ENCODE results near the gene RBPJ. TPM values are rescaled to one million over a fixed set of nuclear protein-coding genes. Genes with fewer than 3 reads are reported as not detected.
"Not testable (repeated sequence)": the region's sequence is repeated elsewhere in the genome, so short reads cannot be mapped to it uniquely, and the experiment has no call there.

The RBPJ gene
- total RNA-seq, 4 donors from 2014 or later = 42.9 to 238 (median 75.2) TPM

DNA sequence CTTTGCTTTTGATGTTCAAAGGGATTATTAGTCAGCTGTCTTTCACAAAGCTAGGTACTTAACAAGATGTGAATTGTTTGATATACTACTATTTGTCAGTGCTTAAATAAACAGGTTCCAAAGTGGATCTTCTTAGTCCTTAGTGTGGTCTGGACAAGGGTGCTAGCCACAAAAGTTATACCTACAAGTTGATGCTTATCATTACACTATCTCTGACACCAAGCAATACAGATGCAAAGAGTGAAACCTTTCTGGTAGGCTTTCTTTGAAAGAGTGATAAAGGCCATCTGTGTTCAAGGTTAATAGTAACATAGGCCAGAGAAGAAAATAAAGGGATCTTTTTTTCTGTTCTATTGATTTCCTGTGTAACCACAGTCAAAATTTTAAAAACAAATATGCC, 12.2 kb upstream of the RBPJ start:
- no peak for TF ChIP-seq POLR2A (IDR thresholded peaks at IDR 0.05)
- TF ChIP-seq, protein P1, sequence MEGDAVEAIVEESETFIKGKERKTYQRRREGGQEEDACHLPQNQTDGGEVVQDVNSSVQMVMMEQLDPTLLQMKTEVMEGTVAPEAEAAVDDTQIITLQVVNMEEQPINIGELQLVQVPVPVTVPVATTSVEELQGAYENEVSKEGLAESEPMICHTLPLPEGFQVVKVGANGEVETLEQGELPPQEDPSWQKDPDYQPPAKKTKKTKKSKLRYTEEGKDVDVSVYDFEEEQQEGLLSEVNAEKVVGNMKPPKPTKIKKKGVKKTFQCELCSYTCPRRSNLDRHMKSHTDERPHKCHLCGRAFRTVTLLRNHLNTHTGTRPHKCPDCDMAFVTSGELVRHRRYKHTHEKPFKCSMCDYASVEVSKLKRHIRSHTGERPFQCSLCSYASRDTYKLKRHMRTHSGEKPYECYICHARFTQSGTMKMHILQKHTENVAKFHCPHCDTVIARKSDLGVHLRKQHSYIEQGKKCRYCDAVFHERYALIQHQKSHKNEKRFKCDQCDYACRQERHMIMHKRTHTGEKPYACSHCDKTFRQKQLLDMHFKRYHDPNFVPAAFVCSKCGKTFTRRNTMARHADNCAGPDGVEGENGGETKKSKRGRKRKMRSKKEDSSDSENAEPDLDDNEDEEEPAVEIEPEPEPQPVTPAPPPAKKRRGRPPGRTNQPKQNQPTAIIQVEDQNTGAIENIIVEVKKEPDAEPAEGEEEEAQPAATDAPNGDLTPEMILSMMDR (IDR thresholded peaks at IDR 0.05) = no peak
- peak overlapping the region in 1 of 2 donors; percentile 43 for H3K27ac ChIP-seq
- DNase-seq = no peak

DNA sequence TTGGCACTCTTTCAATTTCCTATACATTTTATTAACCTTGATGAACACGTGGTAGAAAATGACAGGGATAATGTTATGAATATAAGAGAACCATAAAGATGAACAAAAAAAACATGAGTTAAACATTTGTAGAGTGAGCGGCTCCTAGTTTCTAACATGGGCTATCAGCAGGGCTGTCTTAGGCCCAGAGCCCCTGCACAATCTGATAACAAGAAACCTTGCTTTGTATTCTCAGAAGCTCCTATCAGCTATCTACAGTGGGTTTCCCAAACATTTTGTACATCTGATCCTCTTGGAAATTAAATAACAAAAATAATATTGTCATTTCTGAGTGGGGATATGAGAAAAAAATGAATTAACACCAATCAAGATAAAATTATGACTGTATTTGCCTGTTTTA, 10.6 kb upstream of the RBPJ start:
- TF ChIP-seq, protein P1 (IDR thresholded peaks at IDR 0.05) = no peak
- TF ChIP-seq POLR2A (IDR thresholded peaks at IDR 0.05) = no peak
- Histone ChIP-seq H3K36me3 (no peaks in the 10 kb centered on the region), H3K27me3 (no peaks in the 10 kb centered on the region)

More for the DNA sequence above, 12.2 kb upstream of the RBPJ start:
- Histone ChIP-seq H3K36me3 (no peaks in the 10 kb centered on the region), H3K9me3 (no peaks in the 10 kb centered on the region), H3K4me3 (no peak overlapping the region), H3K4me1 (no peaks in the 10 kb centered on the region), H3K27me3 (no peaks in the 10 kb centered on the region)
- intact Hi-C loops (cut with DNase I; ENCODE audit: low total_unique reads) = no loop called here

DNA sequence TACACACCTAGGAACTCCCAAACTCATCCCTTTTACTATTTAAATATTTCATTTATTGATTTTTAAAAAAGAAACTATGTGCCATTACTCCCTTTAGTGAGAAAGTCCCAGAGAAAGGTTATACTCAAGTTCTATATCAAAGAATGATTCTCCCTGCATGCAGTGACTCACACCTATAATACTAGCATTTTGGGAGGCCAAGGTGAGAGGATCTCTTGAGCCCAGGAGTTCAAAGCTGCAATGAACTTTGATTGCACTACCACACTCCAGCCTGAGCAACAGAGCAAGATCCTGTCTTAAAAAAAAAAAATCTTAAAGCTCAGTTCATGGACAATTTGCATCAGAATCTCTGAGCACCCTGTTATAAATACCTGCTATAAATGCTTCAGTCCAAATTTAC, 9.2 kb upstream of the RBPJ start:
- no peak overlapping the region for H3K27ac ChIP-seq
- no peaks in the 10 kb centered on the region for H3K27me3 ChIP-seq
- no peak for DNase-seq
- no peaks in the 10 kb centered on the region for H3K36me3 ChIP-seq
- H3K4me1 ChIP-seq = no peaks in the 10 kb centered on the region
- TF ChIP-seq, protein P1 (IDR thresholded peaks at IDR 0.05) = no peak
- no peak for TF ChIP-seq POLR2A (IDR thresholded peaks at IDR 0.05)
- intact Hi-C loops (cut with DNase I; ENCODE audit: low total_unique reads) = no loop called here
- no peaks in the 10 kb centered on the region for H3K9me3 ChIP-seq
- H3K4me3 ChIP-seq = no peak overlapping the region

More for the DNA sequence above, 10.6 kb upstream of the RBPJ start:
- no peak for DNase-seq
- intact Hi-C loops (cut with DNase I; ENCODE audit: low total_unique reads) = no loop called here
- H3K4me1 ChIP-seq = no peaks in the 10 kb centered on the region
- no peaks in the 10 kb centered on the region for H3K9me3 ChIP-seq
- no peak overlapping the region for H3K27ac ChIP-seq
- no peak overlapping the region for H3K4me3 ChIP-seq

DNA sequence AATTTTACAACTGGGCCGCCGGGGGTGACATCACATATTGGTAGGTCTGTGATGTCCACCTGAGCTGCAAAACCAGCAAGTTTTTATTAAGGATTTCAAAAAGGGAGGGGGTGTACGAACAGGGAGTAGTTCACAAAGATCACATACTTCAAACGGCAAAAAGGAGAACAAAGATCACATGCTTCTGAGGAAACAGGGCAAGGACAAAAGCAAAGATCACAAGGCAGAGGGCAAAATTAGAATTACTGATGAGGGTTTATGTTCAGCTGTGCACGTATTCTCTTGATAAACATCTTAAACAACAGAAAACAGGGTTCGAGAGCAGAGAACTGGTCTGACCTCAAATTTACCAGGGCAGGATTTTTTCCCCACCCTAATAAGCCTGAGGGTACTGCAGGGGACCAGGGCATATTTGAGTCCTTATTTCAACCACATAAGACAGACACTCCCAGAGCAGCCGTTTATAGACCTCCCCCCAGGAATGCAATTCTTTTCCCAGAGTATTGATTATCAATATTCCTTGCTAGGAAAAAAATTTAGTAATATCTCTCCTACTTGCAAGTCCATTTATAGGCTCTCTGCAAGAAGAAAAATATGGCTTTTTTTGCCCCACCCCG, 5.4 kb upstream of the RBPJ start:
- DNase-seq; H3K27ac ChIP-seq; H3K4me1 ChIP-seq; H3K4me3 ChIP-seq; H3K36me3 ChIP-seq; intact Hi-C loops (cut with DNase I; ENCODE audit: low total_unique reads); H3K9me3 ChIP-seq; H3K27me3 ChIP-seq: not testable (repeated sequence)

DNA sequence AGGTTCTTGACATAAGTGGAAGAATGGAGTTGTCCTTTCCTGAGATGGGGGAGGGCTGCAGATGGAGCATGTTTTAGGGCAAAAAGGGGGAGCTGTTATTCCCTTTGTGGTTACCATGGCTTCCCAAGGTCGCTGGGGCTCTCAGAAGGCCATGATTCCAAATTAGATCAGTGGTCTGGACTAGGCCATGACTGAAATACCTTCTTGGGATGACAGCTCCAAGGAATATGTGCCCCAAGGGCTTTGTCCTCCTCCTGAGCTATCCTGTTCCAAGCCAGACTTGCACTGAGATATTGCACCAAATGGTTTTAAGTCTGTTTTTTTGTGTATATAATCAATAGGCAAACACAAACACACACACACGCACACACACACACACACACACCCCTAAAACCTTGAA, 3.0 kb upstream of the RBPJ start:
- H3K36me3 ChIP-seq = no peaks in the 10 kb centered on the region
- intact Hi-C loops (cut with DNase I; ENCODE audit: low total_unique reads) = no loop called here
- H3K27me3 ChIP-seq = no peaks in the 10 kb centered on the region
- no peaks in the 10 kb centered on the region for H3K9me3 ChIP-seq
- TF ChIP-seq POLR2A (IDR thresholded peaks at IDR 0.05) = no peak
- no peaks in the 10 kb centered on the region for H3K4me1 ChIP-seq
- no peak overlapping the region for H3K27ac ChIP-seq
- no peak overlapping the region for H3K4me3 ChIP-seq
- DNase-seq = no peak

DNA sequence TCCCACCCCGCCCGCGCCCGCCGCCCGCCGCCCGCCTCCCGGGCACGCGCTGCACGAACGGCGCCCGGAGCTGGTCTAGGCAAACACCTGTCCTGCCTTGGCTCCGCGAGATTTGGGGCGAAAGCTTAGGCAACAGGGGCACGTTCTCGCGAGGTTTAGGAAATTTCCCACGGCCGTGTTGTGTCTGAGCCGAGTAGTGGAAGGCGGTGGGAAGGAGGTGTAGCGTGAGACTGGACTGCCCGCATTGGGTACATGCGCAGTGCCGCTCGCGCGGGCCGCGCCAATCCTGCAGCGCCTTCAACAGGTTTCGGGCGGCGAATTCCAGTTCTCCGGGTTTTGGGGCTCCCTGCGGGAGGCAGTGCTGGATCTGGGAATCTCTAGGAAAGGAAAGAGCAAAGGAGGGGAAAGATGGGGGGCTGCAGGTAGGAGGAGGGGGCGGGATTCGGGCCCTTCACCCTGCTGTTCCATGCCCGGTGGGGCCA, 1.3 kb upstream of the RBPJ start:
- Histone ChIP-seq H3K27ac (peak overlapping the region; percentile 98 to 99), H3K36me3 (no peaks in the 10 kb centered on the region), H3K9me3 (no peaks in the 10 kb centered on the region), H3K4me1 (no peaks in the 10 kb centered on the region), H3K4me3 (peak overlapping the region; percentile 77 to 89), H3K27me3 (no peaks in the 10 kb centered on the region)
- peak in 1 of 2 donors; percentile 49 for TF ChIP-seq POLR2A (IDR thresholded peaks at IDR 0.05)
- TF ChIP-seq, protein P1 (IDR thresholded peaks at IDR 0.05) = peak in 3 of 4 experiments; percentile 10 to 26 (median 23)
- DNase-seq = peak; percentile 97 to 99
- intact Hi-C loops (cut with DNase I; ENCODE audit: low total_unique reads) = no loop called here
